GM19240 (cell line): ENCODE data around the gene SEMA3B.
"Not testable (repeated sequence)": the region's sequence is repeated elsewhere in the genome, so short reads cannot be mapped to it uniquely, and the experiment has no call there.

Experiments used
- DNase-seq: peaks from one replicate; pipeline ENCODE4 v3.0.0; 2011; ENCODE audit warnings: low spot score; ENCODE audit not compliant: insufficient read length

SEMA3B gene

GRCh38 chr3:50268703-50269451, at the start of gene SEMA3B:
Gene SEMA3B, plus strand, starts transcription at chr3:50269147. Its CDS starts 94 bp downstream, at chr3:50269241.
- no peak for DNase-seq

GRCh38 chr3:50219285-50219684, 49.7 kb upstream of the SEMA3B start:
- no peak for DNase-seq

GRCh38 chr3:50220109-50220508, 48.8 kb upstream of the SEMA3B start:
- no peak for DNase-seq

DNA sequence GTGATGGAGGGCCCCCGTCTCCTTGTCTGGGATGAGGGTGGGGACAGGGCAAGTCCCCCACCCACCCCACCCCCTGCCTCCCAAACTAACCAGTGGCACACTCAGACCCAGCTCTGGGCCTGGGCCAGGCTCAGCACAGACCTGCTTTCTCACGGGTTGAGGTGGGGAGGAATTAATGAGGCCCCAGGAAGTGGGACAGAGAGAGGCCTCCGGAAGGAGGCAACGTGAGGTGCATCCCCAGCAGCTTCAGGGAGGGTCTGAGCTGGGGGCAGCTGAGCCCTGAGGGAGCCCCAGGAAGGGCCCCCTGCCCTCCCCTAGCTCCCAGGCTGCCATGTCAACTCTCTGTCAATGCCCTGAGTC, 47.9 kb upstream of the SEMA3B start:
- no peak for DNase-seq

- DNase-seq = no peak
Measured at GRCh38 chr3:50221411-50222168, 47.4 kb upstream of the SEMA3B start.

- DNase-seq = no peak
Measured at GRCh38 chr3:50222169-50222528, 46.8 kb upstream of the SEMA3B start.

DNA sequence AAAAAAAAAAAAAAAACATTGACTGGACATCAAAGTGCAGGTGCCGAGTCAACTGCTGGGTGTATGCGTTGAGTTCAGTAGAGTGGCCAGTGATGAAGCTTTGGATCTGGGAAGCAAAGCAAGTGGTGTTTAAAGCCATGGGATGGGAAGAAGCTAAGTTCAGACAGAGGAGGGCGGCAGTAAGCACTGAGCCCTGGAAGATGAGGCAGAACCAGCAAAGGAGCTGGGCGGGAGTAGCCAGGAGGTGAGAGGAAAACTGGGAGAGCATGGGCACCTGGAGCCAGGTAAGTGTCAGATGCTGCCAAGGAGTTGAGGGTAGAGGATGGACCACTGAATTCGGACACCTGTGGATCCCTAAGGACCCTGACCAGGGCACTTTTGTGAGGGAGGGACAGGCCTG, 44.3 kb upstream of the SEMA3B start:
- DNase-seq = no peak

DNA sequence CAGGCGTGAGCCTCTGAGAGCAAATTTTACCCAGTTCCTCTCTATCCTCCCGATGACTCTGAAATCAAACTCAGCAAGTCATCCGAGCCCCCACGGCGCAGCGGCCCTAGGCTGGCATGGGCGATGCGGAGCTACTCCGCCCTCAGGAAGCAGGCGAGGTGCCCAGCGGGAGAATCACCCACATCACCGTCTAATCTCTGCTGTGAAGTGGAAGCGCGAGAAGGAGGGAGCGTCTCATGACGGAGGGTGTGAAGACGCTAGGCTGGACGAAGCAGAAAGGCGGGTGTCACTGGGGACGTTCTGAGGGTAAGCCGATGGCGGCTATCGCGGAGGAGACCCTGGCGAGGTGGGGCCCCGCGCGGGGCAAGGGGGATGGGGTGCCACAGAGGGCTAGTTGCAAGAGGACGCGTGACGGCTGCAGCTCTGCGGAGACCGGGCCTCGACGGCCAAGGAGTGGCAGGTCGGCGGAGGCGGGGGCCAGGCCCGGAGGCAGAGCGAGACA, 42.0 kb upstream of the SEMA3B start:
- no peak for DNase-seq

DNA sequence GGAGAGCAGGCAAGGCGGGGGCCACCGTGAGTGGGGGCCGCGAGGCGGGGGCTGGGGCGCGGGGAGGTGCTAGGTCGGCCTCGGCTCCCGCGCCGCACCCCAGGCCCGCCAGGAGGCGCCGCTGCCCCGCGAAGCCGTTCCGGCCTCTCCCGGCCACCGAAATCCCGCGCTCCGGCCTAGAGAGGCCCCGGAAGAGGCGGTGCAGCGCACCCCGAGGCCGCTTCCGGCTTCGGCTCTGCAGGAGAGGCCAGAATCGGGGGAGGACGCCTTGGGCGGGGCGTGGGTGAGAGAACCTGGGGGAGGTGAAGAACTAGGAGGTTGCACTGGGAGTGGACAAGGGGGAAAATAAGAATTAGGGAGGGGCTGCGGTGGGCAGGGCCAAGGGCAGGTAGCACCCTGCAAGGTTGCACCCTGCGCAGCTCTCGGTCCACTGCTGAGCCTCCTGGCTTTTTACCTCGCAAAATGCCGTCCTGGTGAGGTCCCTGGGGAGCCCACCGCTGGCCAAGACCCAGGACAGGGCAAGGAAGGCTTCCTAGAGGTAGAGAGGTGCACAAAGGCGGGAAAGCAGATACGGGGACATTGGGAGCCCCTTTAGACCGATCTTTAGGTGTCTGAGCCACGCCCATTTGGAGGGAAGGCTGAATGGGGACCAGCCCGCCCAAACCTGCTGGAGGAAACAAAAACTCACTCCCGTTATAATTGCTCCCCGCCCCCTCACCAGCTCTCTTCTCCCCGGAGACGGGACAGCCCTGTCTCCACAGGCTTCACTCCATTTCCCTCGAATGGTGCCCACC, 41.4 kb upstream of the SEMA3B start:
- peak; percentile 95 for DNase-seq

GRCh38 chr3:50228184-50228763, 40.7 kb upstream of the SEMA3B start:
- DNase-seq = not testable (repeated sequence)

GRCh38 chr3:50229490-50229889, 39.5 kb upstream of the SEMA3B start:
- DNase-seq = no peak

DNA sequence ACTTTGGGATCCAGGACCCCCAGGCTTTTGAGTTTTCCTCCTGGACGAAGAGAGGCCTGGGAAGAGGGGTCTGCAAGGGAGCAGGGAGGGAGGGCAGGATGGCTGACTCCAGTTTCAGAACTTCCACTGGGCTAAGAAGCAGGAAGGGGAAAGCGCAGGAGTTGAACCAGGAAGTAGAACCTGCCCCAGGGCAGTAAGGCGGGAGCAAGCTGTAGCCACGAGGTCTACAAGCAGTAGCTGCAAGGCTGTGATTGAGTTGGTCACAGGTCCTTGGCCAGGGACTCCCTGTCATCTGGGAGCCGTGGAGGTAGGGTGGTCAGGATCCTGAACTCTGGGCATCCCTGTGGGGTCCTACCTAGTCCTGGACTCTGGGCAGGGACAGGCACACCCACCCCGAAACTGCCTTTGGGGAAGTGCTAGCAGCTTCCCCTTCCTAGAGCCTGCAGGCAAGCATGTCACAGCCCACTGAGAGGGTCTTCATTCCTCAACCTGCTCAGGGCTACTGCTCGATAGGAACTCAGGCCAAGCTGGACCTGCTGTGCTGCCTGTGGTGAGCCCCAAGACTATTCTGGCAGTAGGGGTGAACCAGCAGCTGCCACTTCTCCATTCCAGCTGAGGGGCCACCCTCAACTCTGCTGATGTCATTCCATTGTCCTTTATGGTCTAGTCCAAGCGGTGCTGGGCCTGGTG, 38.7 kb upstream of the SEMA3B start:
- DNase-seq = no peak

DNA sequence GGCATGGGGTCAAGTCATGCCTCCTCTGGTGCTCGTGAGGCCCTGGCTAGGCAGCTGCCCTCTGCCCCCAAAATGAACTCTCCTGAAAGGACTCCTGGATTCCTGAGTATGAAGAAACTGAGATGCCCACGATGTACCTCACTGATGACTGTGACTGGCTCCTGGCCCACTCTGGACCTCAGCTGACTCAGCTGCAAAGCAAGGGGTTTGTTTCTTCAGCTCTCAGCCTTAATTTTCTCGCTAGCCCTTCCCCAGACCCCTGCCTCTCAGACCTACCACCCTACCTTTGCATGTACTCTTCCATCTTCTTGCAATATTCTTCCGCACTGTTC, 38.2 kb upstream of the SEMA3B start:
- DNase-seq = no peak

GRCh38 chr3:50231581-50231980, 37.4 kb upstream of the SEMA3B start:
- no peak for DNase-seq

GRCh38 chr3:50232303-50232702, 36.6 kb upstream of the SEMA3B start:
- no peak for DNase-seq

DNA sequence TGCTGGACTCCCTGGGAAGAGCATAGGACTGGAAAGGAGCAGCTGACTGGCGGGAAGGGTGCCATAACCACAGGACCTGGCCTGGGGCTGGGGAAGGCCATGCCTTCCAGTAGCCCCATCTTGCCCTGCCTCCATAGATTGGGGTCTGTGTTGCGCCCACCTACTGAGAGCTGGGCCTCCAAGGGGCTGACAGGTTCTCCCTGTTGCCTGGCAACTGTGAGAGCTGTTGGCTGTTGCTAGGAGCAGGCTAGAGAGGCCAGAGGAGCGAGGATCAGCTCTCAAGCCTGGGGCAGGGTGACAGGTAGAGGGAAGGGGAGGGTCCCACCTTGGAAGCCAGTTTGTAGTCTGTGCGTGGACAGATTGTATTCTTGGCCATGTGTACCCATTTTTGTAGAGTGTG, 35.8 kb upstream of the SEMA3B start:
- no peak for DNase-seq

- peak; percentile 96 for DNase-seq
Measured at GRCh38 chr3:50235716-50236483, 33.0 kb upstream of the SEMA3B start, which contains the start of gene GNAI2. Gene GNAI2, plus strand, starts transcription at chr3:50236204. Its CDS starts 132 bp downstream, at chr3:50236336.

GRCh38 chr3:50236484-50237132, 32.3 kb upstream of the SEMA3B start:
- DNase-seq = no peak

- DNase-seq = no peak
Measured at GRCh38 chr3:50237133-50237651, 31.8 kb upstream of the SEMA3B start.
